HPDE6-E6E7 (cell line): ENCODE data around the gene MTM1.
A peak's percentile ranks its signal among the peaks of the same experiment; 100 is the strongest.

Source experiments
- DNase-seq: peaks from one replicate; pipeline ENCODE4 v3.0.0; 2011; ENCODE audit warnings: missing footprints; ENCODE audit errors: extremely low spot score

The MTM1 gene

GRCh38 chrX:150568320-150569154, at the start of gene MTM1:
MTM1 (plus strand) TSS chrX:150568621; CDS start chrX:150592615, 23,994 bp downstream.
- peak; percentile 98 for DNase-seq

- DNase-seq: no peak
Observed at GRCh38 chrX:150522494-150522893, 45.9 kb upstream of the MTM1 start.

- no peak for DNase-seq
Observed at GRCh38 chrX:150525061-150525919, 43.1 kb upstream of the MTM1 start.

- no peak for DNase-seq
Observed at GRCh38 chrX:150526692-150527091, 41.7 kb upstream of the MTM1 start.

- no peak for DNase-seq
Observed at GRCh38 chrX:150527108-150527507, 41.3 kb upstream of the MTM1 start.

- DNase-seq: no peak
Observed at GRCh38 chrX:150529587-150529986, 38.8 kb upstream of the MTM1 start.

GRCh38 chrX:150530821-150531220, 37.6 kb upstream of the MTM1 start:
- DNase-seq: no peak

- no peak for DNase-seq
Observed at GRCh38 chrX:150531467-150531866, 37.0 kb upstream of the MTM1 start.

- no peak for DNase-seq
Observed at GRCh38 chrX:150533863-150534262, 34.6 kb upstream of the MTM1 start.

- DNase-seq: no peak
Observed at GRCh38 chrX:150536455-150537116, 31.8 kb upstream of the MTM1 start.

- DNase-seq: no peak
Observed at GRCh38 chrX:150537851-150538250, 30.6 kb upstream of the MTM1 start.

- no peak for DNase-seq
Observed at GRCh38 chrX:150540965-150541364, 27.5 kb upstream of the MTM1 start.

GRCh38 chrX:150542846-150543229, 25.6 kb upstream of the MTM1 start:
- DNase-seq: no peak

GRCh38 chrX:150543230-150544155, 24.9 kb upstream of the MTM1 start:
- DNase-seq: no peak

GRCh38 chrX:150544222-150544787, 24.1 kb upstream of the MTM1 start:
- no peak for DNase-seq

- DNase-seq: no peak
Observed at GRCh38 chrX:150544835-150545770, 23.3 kb upstream of the MTM1 start.

- DNase-seq: no peak
Observed at GRCh38 chrX:150546711-150547153, 21.7 kb upstream of the MTM1 start.

- DNase-seq: peak; percentile 68
Observed at GRCh38 chrX:150547375-150548115, 20.9 kb upstream of the MTM1 start.

GRCh38 chrX:150548251-150548650, 20.2 kb upstream of the MTM1 start:
- DNase-seq: no peak
